Peyer's patch (tissue), 4 donors: ENCODE data around the gene USP9X. TPM values are rescaled to one million over a fixed set of nuclear protein-coding genes. Genes with fewer than 3 reads are reported as not detected.

Source experiments
- DNase-seq, 3 donors: peaks; one replicate each; pipeline ENCODE4 v3.0.0-alpha.2; 2017 to 2019
- H3K27ac ChIP-seq, 4 donors: fragments of 200-600 bp; sonication (generic); one replicate each; pipeline ENCODE4 v1.5.1; 2016 to 2019
- H3K27me3 ChIP-seq, 2 donors: fragments of 200-600 bp; sonication (generic); one replicate each; pipeline ENCODE4 v1.5.1; 2019
- H3K36me3 ChIP-seq, 3 donors: fragments of 200-600 bp; sonication (generic); one replicate each; pipeline ENCODE4 v1.5.1; 2016 to 2019
- H3K4me1 ChIP-seq, 4 donors: fragments of 200-600 bp; sonication (generic); one replicate each; pipeline ENCODE4 v1.5.1; 2016 to 2019
- H3K4me3 ChIP-seq, 4 donors: fragments of 200-600 bp; sonication (generic); 1 replicate in 3 of 4; 2 replicates in 1 of 4; pipeline ENCODE4 v1.5.1; 2016 to 2019; ENCODE audit warnings: mild to moderate bottlenecking in 1 of 4
- H3K9me3 ChIP-seq, 4 donors: fragments of 200-600 bp; sonication (generic); one replicate each; pipeline ENCODE4 v1.5.1; 2016 to 2019; ENCODE audit warnings: mild to moderate bottlenecking in 1 of 4
- POLR2A ChIP-seq, 2 donors: fragments of 450-650 bp; IDR thresholded peaks; one replicate each; pipeline ENCODE4 v1.5.1; 2017; ENCODE audit warnings: antibody characterized with exemption in 2 of 2, mild to moderate bottlenecking in 2 of 2, moderate library complexity in 2 of 2
- total RNA-seq, 4 donors: library from RNA; depleted of rRNA; stranded (reverse); fragments of >200 nt; gene quantifications; one replicate each; pipeline ENCODE4 v1.1.0, GENCODE V29; 2016
- TF ChIP-seq, protein P1 (sequence below), 6 experiments: fragments of 450-650 bp in 4 of 6; fragments of 200-600 bp in 2 of 6; sonication (generic) in 1 of 6; IDR thresholded peaks; one replicate each; pipeline ENCODE4 v1.5.1; 2017 to 2019; ENCODE audit warnings: antibody characterized with exemption in 6 of 6, mild to moderate bottlenecking in 3 of 6, moderate library complexity in 1 of 6

The USP9X gene
- total RNA-seq, 4 donors from 2014 or later, result 75.9 to 114 (median 102) TPM

GRCh38 chrX:41082783-41083182, 2.5 kb upstream of the USP9X start:
- Histone ChIP-seq H3K9me3 (no peaks in the 10 kb centered on the region), H3K36me3 (no peaks in the 10 kb centered on the region), H3K27ac (no peak overlapping the region), H3K4me3 (no peak overlapping the region), H3K4me1 (no peaks in the 10 kb centered on the region), H3K27me3 (no peaks in the 10 kb centered on the region)
- no peak for DNase-seq
- TF ChIP-seq, protein P1, sequence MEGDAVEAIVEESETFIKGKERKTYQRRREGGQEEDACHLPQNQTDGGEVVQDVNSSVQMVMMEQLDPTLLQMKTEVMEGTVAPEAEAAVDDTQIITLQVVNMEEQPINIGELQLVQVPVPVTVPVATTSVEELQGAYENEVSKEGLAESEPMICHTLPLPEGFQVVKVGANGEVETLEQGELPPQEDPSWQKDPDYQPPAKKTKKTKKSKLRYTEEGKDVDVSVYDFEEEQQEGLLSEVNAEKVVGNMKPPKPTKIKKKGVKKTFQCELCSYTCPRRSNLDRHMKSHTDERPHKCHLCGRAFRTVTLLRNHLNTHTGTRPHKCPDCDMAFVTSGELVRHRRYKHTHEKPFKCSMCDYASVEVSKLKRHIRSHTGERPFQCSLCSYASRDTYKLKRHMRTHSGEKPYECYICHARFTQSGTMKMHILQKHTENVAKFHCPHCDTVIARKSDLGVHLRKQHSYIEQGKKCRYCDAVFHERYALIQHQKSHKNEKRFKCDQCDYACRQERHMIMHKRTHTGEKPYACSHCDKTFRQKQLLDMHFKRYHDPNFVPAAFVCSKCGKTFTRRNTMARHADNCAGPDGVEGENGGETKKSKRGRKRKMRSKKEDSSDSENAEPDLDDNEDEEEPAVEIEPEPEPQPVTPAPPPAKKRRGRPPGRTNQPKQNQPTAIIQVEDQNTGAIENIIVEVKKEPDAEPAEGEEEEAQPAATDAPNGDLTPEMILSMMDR (IDR thresholded peaks at IDR 0.05), result no peak
- no peak for TF ChIP-seq POLR2A (IDR thresholded peaks at IDR 0.05)

DNA sequence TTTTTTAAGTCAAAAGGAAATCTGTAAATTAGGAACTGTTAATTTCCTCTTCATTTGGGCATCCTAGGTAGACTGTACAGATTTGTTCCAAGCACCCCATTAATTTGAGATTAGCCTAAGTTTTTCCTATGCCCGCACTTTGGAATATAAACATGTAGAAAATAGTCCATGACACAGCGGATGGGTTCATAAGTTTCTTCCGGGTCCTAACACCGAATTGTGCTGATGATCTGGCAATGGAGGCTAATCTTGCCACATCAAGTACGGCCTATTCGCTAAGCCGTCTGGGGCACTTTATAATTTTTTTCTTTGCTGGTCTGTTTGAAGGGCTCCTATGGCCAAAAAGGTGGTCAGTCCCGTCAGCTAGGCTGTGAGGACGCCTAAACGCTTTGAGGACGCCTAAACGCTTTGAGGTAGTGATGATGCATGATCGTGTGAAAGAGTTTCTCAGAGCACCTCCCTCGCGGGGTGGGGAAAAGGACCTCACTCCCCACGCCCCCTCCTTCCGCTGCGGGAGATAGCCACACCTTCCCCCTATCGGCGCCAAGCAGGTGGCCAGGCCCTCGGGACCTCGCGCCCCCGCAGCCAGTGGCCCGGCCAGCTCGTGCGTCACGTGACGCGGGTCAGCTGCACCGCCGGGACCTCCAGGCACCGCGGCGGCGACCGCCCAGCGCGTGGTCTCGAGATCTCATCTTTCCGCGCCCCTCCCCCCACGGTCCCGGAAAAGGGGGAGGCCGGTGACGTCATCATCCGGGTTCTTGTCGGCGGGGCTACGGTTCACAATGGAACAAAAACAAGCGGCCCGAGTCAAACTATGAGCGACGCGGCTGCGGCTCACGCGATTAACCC, 977 bp upstream of the USP9X start:
- H3K27ac ChIP-seq, result peak overlapping the region; percentile 93 to 100 (median 98)
- peak overlapping the region; percentile 71 to 91 (median 82) for H3K4me3 ChIP-seq
- peak; percentile 66 to 78 for TF ChIP-seq POLR2A (IDR thresholded peaks at IDR 0.05)
- TF ChIP-seq, protein P1 (IDR thresholded peaks at IDR 0.05), result peak in 2 of 6 experiments; percentile 19 to 41

GRCh38 chrX:41085512-41085877, 250 bp downstream of the USP9X start:
- TF ChIP-seq, protein P1 (IDR thresholded peaks at IDR 0.05), result no peak
- TF ChIP-seq POLR2A (IDR thresholded peaks at IDR 0.05), result no peak
- peak; percentile 59 to 84 (median 70) for DNase-seq
- H3K4me3 ChIP-seq, result peak overlapping the region; percentile 71 to 91 (median 82)
- no peaks in the 10 kb centered on the region for H3K27me3 ChIP-seq
- no peaks in the 10 kb centered on the region for H3K36me3 ChIP-seq
- H3K4me1 ChIP-seq, result peaks cover 0 to 6% (median 3%) of the 10 kb centered on the region in 4 donors
- H3K9me3 ChIP-seq, result no peaks in the 10 kb centered on the region
- peak overlapping the region; percentile 93 to 100 (median 98) for H3K27ac ChIP-seq

More for the DNA sequence above, 977 bp upstream of the USP9X start:
- H3K36me3 ChIP-seq, result no peaks in the 10 kb centered on the region
- peaks cover 0 to 5% (median 2%) of the 10 kb centered on the region in 4 donors for H3K4me1 ChIP-seq
- no peaks in the 10 kb centered on the region for H3K27me3 ChIP-seq
- no peaks in the 10 kb centered on the region for H3K9me3 ChIP-seq
- DNase-seq, result peak; percentile 94 to 99 (median 99)

GRCh38 chrX:41085878-41086626, 807 bp downstream of the USP9X start:
- Histone ChIP-seq H3K4me1 (peaks cover 0 to 9% (median 5%) of the 10 kb centered on the region in 4 donors), H3K36me3 (no peaks in the 10 kb centered on the region), H3K9me3 (no peaks in the 10 kb centered on the region)

DNA sequence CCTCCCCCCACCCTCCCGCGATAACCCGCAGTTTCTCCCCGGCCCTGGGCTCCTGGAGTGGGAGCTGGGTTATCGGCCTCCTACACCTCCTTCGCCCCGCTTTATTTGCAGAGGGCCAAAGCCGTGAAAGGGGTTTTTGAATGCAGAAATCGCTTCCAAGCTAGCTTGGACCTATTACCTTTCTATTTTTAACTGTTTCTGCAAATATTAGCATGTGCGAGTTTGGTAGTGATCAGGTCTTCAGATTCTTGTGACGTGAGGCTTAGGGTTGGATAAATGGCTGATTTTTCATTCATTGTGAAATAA, 1.3 kb downstream of the USP9X start:
- Histone ChIP-seq H3K27me3 (no peaks in the 10 kb centered on the region), H3K36me3 (no peaks in the 10 kb centered on the region), H3K4me1 (peaks cover 0 to 13% (median 5%) of the 10 kb centered on the region in 4 donors), H3K27ac (peak overlapping the region; percentile 93 to 100 (median 98)), H3K9me3 (no peaks in the 10 kb centered on the region), H3K4me3 (peak overlapping the region; percentile 71 to 91 (median 82))
- DNase-seq, result no peak
- TF ChIP-seq POLR2A (IDR thresholded peaks at IDR 0.05), result no peak
- TF ChIP-seq, protein P1 (IDR thresholded peaks at IDR 0.05), result no peak

More at GRCh38 chrX:41085878-41086626, 807 bp downstream of the USP9X start:
- TF ChIP-seq, protein P1 (IDR thresholded peaks at IDR 0.05), result no peak
- no peak for TF ChIP-seq POLR2A (IDR thresholded peaks at IDR 0.05)
- DNase-seq, result peak; percentile 50 to 73 (median 66)
- Histone ChIP-seq H3K27ac (peak overlapping the region; percentile 93 to 100 (median 98)), H3K4me3 (peak overlapping the region; percentile 71 to 91 (median 82)), H3K27me3 (no peaks in the 10 kb centered on the region)
